Measurements from ENCODE around the gene NUAK2. TPM values are rescaled to one million over a fixed set of nuclear protein-coding genes. Genes with fewer than 3 reads are reported as not detected.

Gene NUAK2
- total and polyA plus RNA-seq, 2 of the 8 experiments (the other 6 are each of a cell fraction or from before 2014, with no cell fraction given) = 9.4 to 12.9 TPM

- peaks cover 5 to 16% (median 9%) of the 10 kb centered on the region in 4 experiments for H3K4me1 ChIP-seq (replicated peaks in 1 of 4; ENCODE audit: control insufficient read depth in 3 of 4, insufficient read depth in 4 of 4, low read length in 3 of 4)
- H3K27me3 ChIP-seq (replicated peaks in 1 of 4; ENCODE audit: control insufficient read depth in 3 of 4, extremely low read depth in 1 of 4, insufficient read depth in 3 of 4, low read length in 3 of 4) = no peaks in the 10 kb centered on the region
- peaks cover 7% of the 10 kb centered on the region in 2 experiments for H4K20me1 ChIP-seq (replicated peaks in 1 of 2; ENCODE audit: control insufficient read depth in 1 of 2, insufficient read depth in 2 of 2, low read length in 2 of 2)
- H3K18ac ChIP-seq (ENCODE audit: extremely low read depth, low read length) = peak overlapping the region; percentile 86
- peak overlapping the region; percentile 67; the same call in 1 of the 2 replicates for H2BK5ac ChIP-seq (ENCODE audit: low read depth, low read length)
- H2BK15ac ChIP-seq (ENCODE audit: low read length) = peak overlapping the region; percentile 67; the same call in 1 of the 2 replicates
- ChIA-PET CTCF (ENCODE audit: partially characterized antibody) (interaction anchor here (0.5 to 67.1 kb wide), 33 partner anchors 7 to 263 kb away, joined by 3 to 2424 read pairs (median 5); partner anchors contain the start of genes BLACAT1 and KLHDC8A), POLR2A (ENCODE audit: partially characterized antibody) (interaction anchor here (0.6 to 11.0 kb wide), 12 partner anchors 10 to 98 kb away, joined by 3 to 134 read pairs (median 7); no protein-coding TSS in a partner anchor)
- peak overlapping the region; percentile 38 for H2BK120ac ChIP-seq (replicated peaks; ENCODE audit: low read depth, low read length)
- H4K8ac ChIP-seq (ENCODE audit: extremely low read depth, insufficient read depth, low read length) = no peak overlapping the region
- no peak overlapping the region for H3K56ac ChIP-seq (replicated peaks; ENCODE audit: insufficient read length, low read depth, low read length)
- peak overlapping the region; percentile 32; the same call in 1 of the 2 replicates for H3K27ac ChIP-seq (ENCODE audit: low read depth, low read length)
- no peaks in the 10 kb centered on the region for H3K9me3 ChIP-seq (ENCODE audit: insufficient read depth in 2 of 2, low read depth in 1 of 2, low read length in 1 of 2)
- H3K4me3 ChIP-seq (ENCODE audit: extremely low read depth in 1 of 4, insufficient read depth in 2 of 4, low read depth in 3 of 4, low read length in 4 of 4) = no peak overlapping the region
- TF ChIP-seq KDM5A (IDR thresholded peaks at IDR 0.05; ENCODE audit: low read length) = no peak
- 0 out of 2 replicates have a peak, but pooled peaks have one; percentile 11 for TF ChIP-seq TEAD4 (IDR thresholded peaks at IDR 0.05; ENCODE audit: low read depth, low read length)
- H3K79me2 ChIP-seq (ENCODE audit: control insufficient read depth in 1 of 2, insufficient read depth in 2 of 2, low read length in 2 of 2) = peaks cover under 1 to 12% of the 10 kb centered on the region in 2 experiments; a peak in 3 of 4 replicates
- H3K4ac ChIP-seq (replicated peaks; ENCODE audit: insufficient read length, low read depth, low read length) = peak overlapping the region; percentile 42
- 75% methylated on average over 6 of the region's 6 CpGs; no CpG with 5 or more reads in 1 of the 2 experiments for WGBS, 2 experiments (ENCODE audit: extremely low coverage in 1 of 2, insufficient coverage in 1 of 2, insufficient read length in 1 of 2, insufficient replicate concordance in 2 of 2, low coverage in 1 of 2, low lambda C conversion rate in 2 of 2, missing lambda C conversion rate in 1 of 2)
- peak overlapping the region; percentile 85 for H4K91ac ChIP-seq (replicated peaks; ENCODE audit: insufficient read length, low read length)
- peak overlapping the region; percentile 47 for H2AFZ ChIP-seq (ENCODE audit: low read length)
- peak overlapping the region; percentile 64 for H2BK20ac ChIP-seq (ENCODE audit: low read length)
- H3K9ac ChIP-seq (replicated peaks in 1 of 4; ENCODE audit: extremely low read depth in 1 of 4, low read depth in 3 of 4, low read length in 3 of 4) = no peak overlapping the region
- H3K23me2 ChIP-seq (ENCODE audit: low read depth, low read length) = peaks cover 6% of the 10 kb centered on the region
- no peak overlapping the region for H3K14ac ChIP-seq (ENCODE audit: insufficient read length)
- H3K36me3 ChIP-seq (ENCODE audit: control insufficient read depth in 2 of 4, insufficient read depth in 4 of 4, low read length in 3 of 4) = peaks cover 0 to 3% (median 0%) of the 10 kb centered on the region in 4 experiments; a peak in 1 of 8 replicates
- no peak overlapping the region for H2AK5ac ChIP-seq (ENCODE audit: low read depth, low read length)
- H4K5ac ChIP-seq (ENCODE audit: insufficient read length, low read depth, low read length) = no peak overlapping the region
- H3K4me2 ChIP-seq (ENCODE audit: insufficient read depth in 1 of 2, low read depth in 2 of 2, low read length in 2 of 2) = no peak overlapping the region
- H3K23ac ChIP-seq (ENCODE audit: insufficient read length) = no peak overlapping the region
- no peak for DNase-seq (ENCODE audit: low read depth in 1 of 2, low spot score in 2 of 2)
- H3K79me1 ChIP-seq (ENCODE audit: low read depth, low read length) = peaks cover 2% of the 10 kb centered on the region; the same call in 1 of the 2 replicates
- FAIRE-seq = no peak
- H2BK12ac ChIP-seq (ENCODE audit: low read depth, low read length) = peak overlapping the region; percentile 90
Observed at GRCh38 chr1:205324781-205325180, 3.2 kb upstream of the NUAK2 start.
